Body of pancreas (tissue), 4 donors: ENCODE data around the gene AP3B1.

Experiments
- POLR2A ChIP-seq, 3 donors: fragments of 450-650 bp; IDR thresholded peaks; one replicate each; pipeline ENCODE4 v1.6.1; 2016; ENCODE audit warnings: antibody characterized with exemption in 3 of 3, mild to moderate bottlenecking in 2 of 3
- TF ChIP-seq, protein P1 (sequence below), 7 experiments: fragments of 450-650 bp in 4 of 7; fragments of 200-600 bp in 3 of 7; sonication (generic) in 3 of 7; IDR thresholded peaks; one replicate each; pipeline ENCODE4 v1.5.1; 2016 to 2019; ENCODE audit warnings: antibody characterized with exemption in 7 of 7

DNA sequence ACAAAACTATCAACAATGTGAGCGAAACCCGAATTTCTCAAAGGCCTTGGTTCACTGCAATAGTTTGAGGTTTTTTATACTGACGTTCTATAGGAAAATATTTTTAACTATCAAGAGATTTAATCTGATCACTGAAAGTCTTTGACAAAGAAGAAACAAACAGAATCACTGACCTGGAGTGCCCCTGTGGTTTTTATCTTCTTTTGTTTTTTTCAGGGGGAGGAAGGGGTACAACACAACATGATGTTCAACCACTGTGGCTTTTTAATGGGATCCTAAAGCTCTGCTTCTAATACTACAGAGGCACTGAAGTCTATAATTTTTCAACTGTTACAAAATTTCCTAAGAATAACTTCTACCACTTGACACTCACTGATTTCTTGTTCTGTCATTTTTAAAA is 185.9 kb downstream of the AP3B1 start:
- TF ChIP-seq, protein P1, sequence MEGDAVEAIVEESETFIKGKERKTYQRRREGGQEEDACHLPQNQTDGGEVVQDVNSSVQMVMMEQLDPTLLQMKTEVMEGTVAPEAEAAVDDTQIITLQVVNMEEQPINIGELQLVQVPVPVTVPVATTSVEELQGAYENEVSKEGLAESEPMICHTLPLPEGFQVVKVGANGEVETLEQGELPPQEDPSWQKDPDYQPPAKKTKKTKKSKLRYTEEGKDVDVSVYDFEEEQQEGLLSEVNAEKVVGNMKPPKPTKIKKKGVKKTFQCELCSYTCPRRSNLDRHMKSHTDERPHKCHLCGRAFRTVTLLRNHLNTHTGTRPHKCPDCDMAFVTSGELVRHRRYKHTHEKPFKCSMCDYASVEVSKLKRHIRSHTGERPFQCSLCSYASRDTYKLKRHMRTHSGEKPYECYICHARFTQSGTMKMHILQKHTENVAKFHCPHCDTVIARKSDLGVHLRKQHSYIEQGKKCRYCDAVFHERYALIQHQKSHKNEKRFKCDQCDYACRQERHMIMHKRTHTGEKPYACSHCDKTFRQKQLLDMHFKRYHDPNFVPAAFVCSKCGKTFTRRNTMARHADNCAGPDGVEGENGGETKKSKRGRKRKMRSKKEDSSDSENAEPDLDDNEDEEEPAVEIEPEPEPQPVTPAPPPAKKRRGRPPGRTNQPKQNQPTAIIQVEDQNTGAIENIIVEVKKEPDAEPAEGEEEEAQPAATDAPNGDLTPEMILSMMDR (IDR thresholded peaks at IDR 0.05), result no peak
- TF ChIP-seq POLR2A (IDR thresholded peaks at IDR 0.05), result no peak
